Measurements from ENCODE around the gene SRSF7.
"Not testable (repeated sequence)": the region's sequence is repeated elsewhere in the genome, so short reads cannot be mapped to it uniquely, and the experiment has no call there.

The SRSF7 gene

DNA sequence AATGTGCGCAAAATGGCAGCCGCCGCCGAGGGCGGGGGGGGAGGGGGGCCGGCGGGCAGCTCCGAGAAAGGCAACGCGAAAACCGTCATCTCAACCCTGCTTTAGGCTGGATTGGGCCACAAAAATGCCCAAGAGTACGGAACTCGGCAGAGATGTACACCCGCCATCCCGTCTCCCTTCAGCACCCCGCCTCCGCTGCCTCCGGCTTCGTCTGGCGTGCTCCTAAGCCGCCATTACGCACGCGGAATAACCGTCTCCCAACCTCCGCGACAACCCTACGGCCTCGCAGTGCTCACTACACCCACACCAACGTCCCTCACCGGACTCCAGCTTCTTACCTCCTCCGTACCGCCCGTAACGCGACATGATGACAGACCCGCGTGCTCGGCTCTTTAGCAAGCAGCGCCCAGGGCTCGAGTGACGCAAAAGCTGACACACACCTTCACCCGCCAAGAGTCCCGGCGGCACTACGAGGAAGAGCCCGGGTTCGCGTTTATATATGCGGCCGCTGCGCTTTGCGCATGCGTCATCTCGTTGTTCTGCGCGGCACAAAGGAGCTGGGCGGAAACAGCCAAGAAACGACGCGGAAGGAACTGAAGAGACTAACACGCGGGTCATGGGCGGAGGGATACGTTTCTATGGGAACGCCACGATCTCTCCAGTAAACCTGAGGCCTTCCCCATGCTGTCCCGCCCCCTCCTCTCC lies at the start of gene SRSF7:
Gene SRSF7 (minus strand): TSS at position 471 of the 705 bp plus-strand sequence. CDS start 105 bp downstream, at position 366.
- peak; percentile 99 for DNase-seq

DNA sequence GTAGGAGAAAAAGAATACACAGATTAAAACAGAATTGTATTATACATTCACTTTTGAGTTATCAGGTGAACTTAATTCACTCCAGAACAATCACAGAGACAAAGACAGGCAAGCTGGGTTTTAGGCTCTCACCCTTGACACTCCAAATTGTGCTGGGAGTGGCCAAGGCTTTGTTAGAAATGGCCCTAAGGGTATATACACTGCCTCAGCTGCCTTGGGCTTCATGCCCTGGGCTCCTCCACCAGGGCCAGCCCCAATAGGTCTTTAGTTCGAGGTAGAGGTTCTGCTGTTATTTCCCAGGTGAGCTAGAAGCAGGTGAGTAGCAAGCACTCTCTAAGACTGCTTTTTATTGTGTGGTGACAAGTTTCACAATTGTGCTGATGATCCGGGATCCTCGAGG lies 46.8 kb upstream of the SRSF7 start:
- no peak for DNase-seq

DNA sequence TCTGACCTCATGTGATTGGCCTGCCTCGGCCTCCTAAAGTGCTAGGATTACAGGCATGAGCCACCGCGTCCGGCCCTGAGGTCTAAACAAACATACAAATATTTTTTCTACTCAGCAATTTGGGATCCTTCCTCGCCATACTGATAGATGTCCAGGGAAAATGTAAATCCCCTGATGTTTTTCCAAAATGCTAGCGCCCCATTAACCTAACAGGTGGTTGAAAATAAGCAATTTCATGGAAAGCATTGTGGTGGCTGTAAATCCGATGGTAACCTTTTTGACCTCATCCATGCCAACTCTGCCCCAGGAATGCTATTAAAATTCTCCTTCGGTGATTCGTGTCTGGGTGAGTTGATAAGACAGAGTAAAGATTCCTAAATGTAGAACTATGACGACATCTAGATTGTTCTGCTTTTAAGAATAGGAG lies 46.1 kb upstream of the SRSF7 start:
- DNase-seq = no peak

DNA sequence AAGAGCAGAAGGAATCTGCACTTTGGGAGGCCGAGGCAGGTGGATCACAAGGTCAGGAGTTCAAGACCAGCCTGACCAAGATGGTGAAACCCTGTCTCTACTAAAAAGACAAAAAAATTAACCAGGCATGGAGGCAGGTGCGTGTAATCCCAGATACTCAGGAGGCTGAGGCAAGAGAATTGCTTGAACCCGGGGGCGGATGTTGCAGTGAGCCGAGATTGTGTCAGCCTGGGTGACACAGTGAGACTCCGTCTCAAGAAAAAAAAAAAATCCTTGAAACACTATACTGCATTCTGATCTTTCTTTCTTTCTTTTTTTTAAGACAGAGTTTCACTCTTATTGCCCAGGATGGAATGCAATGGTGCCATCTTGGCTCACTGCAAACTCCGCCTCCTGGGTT lies 43.9 kb upstream of the SRSF7 start:
- not testable (repeated sequence) for DNase-seq

DNA sequence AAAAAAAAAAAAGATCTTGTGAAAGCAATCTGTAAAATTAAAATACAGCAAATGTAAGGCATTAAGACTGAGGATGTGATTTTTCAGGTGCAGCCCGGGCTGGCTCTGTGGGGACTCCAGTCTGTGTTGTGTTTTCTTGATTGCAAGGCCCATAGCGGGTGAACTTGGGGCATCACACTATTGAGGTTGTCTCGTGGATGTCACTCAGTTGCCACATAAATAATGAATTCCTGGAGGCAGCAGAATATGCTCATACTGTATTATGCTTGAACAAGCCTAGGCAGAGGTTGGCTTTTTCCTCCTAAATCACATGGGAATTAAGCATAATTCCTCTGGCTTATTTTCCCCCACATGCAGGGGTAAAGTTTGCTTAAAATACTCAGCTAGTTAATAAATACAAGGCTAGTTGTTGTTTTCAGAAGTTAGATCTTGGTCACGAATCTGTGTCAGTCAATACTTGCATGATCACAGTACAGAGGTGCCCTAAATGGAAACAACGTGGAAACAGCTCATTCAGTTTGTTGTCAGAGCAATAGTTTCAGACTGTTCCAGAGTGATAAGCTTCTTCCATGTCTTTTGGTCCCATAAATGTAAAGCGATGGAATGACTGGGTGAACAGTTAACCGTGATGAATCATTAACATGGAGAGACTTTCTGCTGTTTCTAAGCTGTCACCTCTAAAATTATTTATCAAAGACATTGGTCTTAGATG lies 43.2 kb upstream of the SRSF7 start:
- DNase-seq = peak; percentile 15

DNA sequence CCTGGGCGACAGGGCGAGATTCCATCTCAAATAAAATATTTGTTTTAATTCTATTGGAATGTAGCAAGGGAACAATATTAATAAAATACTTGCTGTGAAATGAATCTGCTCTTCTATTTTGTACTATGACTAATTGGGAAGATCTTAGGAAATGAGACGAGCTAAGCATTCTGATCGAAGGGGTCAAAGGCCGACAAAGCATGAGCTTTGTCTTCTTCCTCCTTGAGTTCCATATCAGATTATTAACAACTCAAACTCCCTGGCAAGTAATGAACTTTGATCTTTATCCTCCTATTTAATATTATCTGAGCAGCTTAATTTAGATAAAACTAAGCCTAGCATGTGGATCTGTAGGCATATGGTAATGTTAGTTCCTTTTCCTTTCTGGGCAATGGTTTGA lies 42.4 kb upstream of the SRSF7 start:
- no peak for DNase-seq

DNA sequence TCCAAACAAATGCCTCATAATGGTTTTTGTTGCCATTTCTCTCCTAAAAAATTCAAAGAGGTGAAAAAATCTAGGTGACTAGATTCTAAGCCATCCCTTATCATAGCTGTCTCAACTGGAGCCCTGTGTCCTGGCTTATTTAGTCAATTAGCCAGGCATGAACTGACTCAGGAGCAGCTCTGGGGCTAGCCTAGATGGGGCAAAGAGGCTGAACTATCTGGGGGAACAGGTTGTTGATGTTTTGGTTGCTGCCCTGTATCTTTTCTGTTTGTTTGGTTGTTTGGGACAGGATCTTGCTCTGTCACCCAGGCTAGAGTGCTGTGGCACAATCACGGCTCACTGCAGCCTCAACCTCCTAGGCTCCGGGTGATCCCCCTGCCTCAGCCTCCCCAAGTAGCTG lies 41.6 kb upstream of the SRSF7 start:
- no peak for DNase-seq

DNA sequence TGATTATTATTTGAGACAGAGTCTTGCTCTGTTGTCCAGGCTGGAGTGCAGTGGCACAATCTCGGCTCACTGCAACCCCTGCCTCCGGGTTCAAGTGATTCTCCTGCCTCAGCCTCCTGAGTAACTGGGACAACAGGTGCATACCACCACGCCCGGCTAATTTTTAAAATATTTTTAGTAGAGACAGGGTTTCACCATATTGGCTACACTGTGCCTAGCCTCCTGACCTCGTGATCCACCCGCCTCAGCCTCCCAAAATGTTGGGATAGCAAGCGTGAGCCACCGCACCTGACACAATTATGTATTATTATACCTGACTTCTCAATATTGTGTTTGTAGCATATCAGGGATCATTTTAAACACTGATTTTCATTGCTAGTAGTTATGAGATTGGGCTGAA lies 41.2 kb upstream of the SRSF7 start:
- DNase-seq = not testable (repeated sequence)

DNA sequence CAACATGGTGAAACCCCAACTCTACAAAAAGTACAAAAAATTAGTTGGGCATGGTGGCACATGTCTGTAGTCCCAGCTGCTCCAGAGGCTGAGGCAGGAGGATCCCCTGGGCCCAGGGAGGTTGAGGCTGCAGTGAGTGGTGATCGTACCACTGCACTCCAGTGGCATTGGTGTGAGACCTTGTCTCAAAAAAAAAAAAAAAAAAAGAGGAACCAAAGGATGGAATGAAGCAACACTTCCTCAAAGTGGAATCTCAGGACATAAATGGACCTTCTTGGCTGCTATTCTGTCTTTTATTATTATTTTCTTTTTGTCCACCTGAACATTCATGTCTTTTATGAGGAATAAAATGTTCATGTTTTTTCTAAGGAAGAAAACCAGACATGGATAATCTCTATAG lies 40.6 kb upstream of the SRSF7 start:
- no peak for DNase-seq

DNA sequence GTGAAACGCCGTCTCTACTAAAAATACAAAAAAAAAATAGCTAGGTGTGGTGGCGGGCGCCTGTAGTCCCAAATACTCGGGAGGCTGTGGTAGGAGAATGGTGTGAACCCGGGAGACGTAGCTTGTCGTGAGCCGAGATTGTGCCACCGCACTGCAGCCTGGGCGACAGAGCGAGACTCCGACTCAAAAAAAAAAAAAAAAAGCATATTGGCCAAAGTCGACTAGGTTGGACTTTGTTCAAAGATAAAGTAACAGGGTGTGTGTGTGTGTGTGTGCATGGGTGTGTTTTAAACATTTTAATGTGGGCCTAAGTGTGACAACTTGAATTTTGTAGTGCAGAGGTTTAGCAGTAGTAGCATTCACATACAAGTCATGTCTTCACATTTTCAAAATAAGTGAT lies 38.5 kb upstream of the SRSF7 start:
- no peak for DNase-seq

DNA sequence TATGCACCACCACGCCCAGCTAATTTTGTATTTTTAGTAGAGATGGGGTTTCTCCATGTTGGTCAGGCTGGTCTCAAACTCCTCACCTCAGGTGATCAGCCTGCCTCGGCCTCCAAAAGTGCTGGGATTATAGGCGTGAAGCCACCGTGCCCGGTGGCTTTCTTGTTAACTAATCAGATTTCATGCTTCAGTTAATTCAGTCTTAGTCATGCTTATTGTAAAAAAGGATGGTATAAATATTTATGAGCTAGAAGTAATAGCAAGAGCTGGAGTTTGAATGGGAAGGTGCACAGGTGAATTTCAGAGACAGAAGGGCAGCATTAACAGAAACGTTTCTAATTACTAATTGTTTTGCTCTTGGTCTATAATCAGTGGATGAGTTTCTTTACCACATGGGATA lies 37.1 kb upstream of the SRSF7 start:
- DNase-seq = no peak

DNA sequence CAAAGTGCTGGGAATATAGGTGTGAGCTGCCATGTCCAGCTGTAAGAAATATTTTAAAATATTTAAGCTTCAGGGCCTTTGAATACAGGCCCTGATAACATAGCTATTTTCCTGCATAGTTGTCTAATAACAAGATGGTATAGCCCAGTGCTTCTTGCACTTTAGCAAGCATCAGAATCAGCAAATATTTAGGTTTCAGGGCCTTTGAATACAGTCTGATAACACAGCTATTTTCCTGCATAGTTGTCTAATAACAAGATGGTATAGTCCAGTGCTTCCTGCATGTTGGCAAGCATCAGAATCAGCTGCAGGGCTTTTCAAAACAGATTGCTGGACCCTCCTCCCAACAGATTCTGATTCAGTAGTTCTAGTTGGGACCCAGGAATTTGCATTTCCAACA lies 32.4 kb upstream of the SRSF7 start:
- DNase-seq = no peak

DNA sequence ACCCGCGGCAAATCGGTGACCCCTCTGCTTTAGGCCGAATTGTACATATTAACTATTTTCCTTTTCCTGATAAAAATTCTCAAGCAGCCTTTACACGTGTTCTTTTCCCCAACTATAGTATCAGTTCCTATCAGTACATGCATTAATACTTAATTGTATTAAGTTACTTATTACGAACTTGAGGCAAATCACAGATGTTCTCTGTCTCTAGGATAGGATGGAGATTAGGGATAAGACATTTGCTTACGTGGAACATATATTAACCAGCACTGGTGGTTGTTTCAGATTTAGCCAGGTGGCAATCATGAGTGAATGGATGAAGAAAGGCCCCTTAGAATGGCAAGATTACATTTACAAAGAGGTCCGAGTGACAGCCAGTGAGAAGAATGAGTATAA lies 27.5 kb upstream of the SRSF7 start:
- DNase-seq = no peak

DNA sequence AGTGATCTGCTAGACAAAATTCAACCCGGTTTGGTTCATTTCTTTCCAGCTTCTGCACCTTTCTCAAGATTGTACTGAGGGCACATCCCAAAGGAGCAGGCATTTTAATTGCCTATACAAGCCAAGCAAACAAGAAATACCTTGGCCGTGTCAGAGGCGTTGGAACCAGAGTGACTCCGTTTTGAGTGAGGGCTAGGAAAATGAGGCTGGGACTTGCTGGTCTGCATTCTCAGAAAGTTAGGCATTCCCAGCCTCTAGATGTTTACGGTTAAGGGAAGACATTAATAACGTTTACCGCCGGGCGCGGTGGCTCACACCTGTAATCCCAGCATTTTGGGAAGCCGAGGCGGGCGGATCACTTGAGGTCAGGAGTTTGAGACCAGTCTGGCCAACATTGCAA lies 25.4 kb upstream of the SRSF7 start:
- no peak for DNase-seq

DNA sequence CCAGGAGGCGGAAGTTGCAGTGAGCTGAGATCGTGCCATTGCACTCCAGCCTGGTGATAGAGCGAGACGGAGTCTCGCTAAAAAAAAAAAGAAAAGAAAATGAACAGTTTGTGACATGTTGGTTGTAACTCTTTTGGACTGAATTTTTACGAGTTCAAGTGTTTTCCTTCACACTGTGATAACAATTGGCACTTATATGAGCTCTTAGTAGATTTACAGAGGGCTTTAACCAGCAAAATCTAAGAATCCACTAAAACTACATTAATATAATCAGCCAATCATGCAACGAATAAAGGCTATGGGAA lies 24.7 kb upstream of the SRSF7 start:
- DNase-seq = no peak

DNA sequence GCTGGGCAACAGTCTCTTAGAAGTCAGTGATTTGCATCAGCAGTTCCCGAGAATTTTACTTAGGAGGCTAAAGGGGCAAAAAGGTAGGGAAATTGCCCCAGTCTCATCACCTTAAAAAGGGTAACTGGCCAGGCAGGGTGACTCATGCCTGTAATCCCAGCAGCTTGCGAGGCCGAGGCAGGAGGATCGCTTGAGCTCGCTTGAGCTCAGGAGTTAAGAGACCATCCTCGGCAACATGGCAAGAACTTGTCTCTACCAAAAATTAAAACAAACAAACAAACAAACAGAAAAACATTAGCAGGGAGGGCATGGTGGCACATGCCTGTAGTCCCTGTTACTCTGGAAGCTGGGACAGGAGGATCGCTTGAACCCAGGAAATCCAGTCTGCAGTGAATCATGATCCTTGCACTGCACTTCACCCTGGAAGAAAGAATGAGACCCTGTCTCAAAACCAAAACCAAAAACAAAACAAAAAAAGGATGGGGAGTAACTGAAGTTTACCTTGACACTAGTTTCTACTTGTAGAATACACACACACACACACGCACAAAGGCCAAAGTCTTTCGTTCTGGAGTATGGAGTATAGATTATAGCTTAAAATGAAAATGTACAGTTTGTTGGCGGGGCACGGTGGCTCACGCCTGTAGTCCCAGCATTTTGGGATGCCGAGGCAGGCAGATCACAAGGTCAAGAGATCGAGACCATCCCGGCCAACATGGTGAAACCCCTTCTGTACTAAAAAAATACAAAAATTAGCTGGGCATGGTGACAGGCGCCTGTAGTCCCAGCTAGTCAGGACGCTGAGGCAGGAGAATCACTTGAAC lies 24.1 kb upstream of the SRSF7 start:
- no peak for DNase-seq

DNA sequence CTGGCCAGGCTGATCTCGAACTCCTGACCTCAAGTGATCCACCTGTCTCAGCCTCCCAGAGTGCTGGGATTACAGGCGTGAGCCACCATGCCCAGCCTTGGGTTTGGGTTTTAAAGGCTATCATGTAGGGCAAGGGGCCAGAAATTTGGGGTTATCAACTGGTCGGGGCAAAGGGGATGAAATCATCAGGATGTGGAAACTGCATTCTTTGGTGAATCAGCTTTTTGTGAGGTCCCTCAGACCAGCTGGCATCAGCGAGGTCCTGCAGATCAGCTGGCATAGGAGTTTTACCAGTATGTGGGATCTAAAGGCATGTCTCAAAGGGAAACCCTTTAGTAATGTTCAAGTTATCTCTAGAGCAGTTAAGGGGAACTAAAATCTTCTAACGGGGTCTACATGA lies 20.5 kb upstream of the SRSF7 start:
- DNase-seq = no peak

DNA sequence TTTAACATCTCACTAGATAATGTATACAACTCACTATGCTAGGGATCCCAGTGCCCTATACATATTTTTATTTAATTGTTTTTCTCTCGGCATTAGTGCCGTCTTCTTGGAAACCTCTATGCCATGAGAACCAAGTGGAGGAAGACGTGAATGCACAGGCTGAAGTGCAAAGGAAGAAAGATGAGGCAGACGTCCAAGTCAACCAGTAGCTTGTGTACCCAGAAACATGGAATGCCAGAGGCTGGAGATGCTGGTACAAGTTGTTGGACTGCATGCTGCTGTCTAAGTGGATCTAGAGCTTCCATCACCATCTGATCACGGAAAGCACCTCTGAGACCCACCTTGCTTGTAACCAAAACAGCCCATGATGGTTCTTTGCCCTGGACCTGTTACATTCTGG lies 14.4 kb upstream of the SRSF7 start:
- DNase-seq = no peak

DNA sequence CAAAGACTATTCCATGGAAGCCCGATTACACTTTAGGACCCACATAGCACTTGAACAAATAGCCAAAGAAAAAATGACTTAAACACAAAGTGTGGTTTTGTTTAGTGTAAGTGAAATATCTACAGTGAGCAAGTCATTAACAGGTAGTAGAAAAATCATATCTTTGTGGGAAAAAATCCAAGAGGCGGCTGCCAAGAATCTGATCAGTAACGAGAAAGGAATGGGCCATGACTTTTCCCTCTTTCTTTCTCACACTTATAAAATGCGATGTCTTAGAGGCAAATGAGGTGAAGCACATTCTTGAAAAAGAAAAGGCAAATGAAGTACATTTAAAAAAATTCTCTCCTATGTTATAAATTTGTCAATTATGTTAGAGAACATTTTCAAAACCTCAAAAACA lies 14.0 kb upstream of the SRSF7 start:
- DNase-seq = no peak

DNA sequence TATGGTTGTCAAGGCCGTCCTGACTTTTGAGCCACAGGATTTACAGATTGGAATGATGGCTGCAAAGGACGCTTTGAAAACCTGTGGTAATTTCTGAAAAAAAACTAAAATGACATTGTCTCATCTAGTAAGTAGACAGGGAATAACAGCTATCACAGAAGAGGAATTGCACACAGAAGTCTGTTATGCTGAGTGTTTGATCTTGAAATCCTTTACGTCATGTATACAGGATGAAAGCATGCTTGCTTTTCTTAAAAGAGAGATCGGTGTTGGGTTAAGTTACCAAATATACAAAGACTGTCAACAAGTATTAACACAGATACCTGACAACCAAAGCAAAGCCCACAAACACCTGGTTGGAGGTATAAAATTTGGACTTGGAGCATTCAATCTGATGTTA lies 12.6 kb upstream of the SRSF7 start:
- DNase-seq = no peak

DNA sequence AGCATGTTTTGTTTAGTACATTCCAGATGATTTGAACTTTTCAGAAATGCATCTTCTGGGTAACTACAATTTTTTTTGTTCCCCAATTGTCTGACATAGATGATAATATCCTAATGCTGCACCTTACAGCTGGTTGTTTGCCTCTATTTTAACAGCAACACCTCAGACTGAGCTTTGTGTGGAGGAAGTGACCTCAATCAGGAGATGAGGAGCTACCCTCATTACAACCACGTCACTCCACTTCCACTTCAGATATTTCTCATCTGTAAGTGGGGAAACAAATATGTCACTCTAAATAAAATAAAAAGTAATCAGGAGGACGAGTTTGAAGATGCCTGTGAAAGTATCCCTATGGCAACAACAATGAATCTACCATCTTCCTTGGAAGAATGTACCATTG lies 12.1 kb upstream of the SRSF7 start:
- no peak for DNase-seq

DNA sequence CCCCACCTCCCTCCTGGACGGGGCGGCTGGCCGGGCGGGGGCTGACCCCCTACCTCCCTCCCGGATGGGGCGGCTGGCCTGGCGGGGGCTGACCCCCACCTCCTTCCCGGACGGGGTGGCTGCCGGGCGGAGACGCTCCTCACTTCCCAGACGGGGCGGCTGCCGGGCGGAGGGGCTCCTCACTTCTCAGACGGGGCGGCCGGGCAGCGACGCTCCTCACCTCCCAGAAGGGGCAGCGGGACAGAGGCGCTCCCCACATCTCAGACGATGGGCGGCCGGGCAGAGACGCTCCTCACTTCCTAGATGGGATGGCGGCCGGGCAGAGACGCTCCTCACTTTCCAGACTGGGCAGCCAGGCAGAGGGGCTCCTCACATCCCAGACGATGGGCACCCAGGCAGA lies 4.7 kb upstream of the SRSF7 start:
- not testable (repeated sequence) for DNase-seq

DNA sequence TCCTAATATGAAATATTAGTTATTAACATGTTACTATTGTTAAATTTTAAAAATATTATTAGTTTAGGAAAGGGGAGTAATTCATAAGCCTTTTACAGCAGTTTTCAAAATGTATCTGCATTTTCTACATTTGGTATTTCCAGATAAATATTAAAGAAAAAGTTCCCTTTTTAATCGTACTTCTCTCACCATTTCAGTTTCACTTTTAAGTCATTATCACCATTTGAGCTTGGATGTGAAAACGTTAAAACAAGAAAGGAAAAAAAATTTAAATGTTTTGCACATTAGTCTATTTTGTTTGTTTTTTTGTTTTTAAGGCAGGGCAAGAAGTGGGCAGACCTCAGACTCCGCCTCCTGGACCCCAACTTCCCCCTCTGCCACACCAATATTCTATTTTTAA lies 3.3 kb upstream of the SRSF7 start:
- DNase-seq = no peak

DNA sequence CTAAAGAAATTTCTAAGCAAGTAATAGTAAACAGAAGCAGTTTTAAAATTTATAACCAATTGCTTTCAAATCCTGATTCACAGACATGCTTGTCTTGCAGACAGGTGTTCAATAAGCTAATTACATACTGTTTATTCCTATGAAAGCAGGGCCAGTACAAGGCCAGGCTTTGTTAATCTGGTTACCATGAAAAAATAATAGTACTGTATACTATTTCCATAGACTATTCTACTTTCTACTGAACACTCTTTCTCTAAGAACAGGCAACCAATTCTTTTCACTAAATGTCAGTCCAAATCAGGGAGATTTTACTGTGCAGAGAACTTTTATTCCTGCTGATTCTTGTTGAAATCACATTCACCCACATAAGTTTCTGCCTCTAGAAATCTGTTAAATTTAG lies 2.9 kb upstream of the SRSF7 start:
- DNase-seq = no peak

Measured in retina (tissue), 1 donor.